HG03469 (cell line): ENCODE data around the gene PTPRD.

Experiments used
- ATAC-seq: cut with Tn5 transposase; IDR thresholded peaks from one replicate; pipeline ENCODE4 v1.9.1; 2021; ENCODE audit warnings: mild to moderate bottlenecking, moderate library complexity, moderate number of reproducible peaks; ENCODE audit not compliant: unreplicated experiment

The PTPRD gene

GRCh38 chr9:8643464-8643863, 1969.3 kb downstream of the PTPRD start:
- ATAC-seq: no peak

DNA sequence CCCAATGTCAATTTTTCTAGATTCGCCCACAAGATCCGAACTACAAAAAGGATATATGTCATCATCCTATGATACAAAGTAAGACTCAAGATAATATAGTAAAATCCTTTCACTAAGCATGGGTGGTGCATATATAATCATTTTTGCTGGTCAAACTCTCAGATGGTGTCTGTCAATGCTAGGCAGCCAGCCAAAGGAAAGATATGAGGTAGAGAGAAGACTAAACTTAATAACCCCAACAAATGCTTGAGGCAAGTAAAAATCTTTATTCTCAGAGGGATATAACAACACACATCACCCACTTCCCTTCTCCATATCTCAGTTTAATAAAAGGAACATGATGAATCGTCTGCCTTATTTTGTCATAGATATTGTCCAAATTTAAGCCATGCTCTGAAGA, 1972.0 kb downstream of the PTPRD start:
- ATAC-seq: no peak

DNA sequence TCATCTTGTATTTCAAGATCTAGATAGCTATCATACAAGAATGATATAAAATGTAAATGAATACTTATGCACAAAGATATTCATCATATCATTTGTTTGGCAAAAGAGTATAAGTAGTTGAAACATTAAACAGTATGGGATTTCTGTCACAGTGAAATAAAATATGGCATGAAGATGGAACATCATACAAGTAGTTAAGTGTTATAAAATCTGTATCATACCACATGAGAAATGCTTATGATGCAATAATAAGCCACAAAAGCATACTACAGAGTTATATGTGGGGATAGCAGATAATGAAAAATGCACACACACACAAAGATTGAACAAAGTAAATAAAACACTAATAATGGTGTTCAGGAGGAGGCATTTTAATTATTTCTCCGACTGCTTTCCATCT, 1975.2 kb downstream of the PTPRD start:
- no peak for ATAC-seq

DNA sequence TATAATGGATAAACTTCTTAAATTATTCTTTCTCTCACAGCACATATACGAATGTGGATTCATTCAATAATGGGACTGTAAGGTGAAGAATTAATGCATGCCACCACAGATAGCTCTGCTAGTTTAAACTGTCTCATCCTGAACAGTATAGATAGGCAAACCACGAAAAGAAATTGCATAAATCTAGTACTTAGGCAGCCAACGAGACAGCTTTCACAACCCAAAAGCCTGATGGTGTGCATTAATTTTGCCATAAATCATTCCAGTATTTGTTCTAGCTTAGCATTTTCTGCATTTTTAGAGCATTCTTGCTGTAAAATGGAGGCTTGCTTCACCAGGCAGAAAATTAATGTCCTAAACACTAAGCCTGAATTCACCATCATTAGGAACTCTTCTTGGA, 1979.0 kb downstream of the PTPRD start:
- ATAC-seq: no peak

GRCh38 chr9:8632493-8632892, 1980.3 kb downstream of the PTPRD start:
- ATAC-seq: no peak

DNA sequence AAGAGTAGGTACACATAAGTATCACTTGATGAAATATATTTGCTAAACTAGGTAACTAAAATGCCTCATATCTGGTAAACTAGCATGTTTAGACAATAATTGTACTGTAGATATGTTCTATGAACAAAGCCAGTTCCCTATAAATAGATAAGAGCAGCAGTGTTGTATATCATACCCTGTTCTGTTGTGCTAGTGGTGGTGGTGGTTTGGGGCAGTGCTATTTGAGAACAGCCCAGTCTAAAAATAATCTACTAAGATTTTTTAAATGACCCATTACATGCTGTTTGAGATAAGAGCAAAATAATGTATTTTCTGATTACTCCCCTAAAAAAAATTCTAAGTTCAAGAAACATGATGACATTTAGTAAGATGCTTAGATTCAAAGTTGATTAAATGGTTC, 1984.0 kb downstream of the PTPRD start:
- ATAC-seq: no peak

GRCh38 chr9:8627976-8628679, 1984.7 kb downstream of the PTPRD start:
- ATAC-seq: no peak

DNA sequence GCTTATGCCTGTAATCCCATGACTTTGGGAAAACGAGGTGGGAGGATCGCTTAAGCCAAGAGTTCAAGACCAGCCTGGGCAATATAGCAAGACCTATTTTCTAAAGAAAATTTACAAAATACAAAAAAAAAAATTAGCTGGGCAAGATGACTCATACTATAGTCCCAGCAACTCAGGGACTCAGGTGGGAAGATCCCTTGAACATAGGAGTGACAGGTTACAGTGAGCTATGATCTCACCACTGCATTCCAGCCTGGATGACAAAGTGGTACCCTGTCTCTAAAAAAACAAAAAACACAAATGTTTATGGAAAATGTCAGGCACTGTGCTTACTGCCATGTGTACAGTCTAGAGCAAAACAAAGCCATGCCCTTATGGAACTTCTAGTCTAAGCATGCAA, 1989.9 kb downstream of the PTPRD start:
- no peak for ATAC-seq

DNA sequence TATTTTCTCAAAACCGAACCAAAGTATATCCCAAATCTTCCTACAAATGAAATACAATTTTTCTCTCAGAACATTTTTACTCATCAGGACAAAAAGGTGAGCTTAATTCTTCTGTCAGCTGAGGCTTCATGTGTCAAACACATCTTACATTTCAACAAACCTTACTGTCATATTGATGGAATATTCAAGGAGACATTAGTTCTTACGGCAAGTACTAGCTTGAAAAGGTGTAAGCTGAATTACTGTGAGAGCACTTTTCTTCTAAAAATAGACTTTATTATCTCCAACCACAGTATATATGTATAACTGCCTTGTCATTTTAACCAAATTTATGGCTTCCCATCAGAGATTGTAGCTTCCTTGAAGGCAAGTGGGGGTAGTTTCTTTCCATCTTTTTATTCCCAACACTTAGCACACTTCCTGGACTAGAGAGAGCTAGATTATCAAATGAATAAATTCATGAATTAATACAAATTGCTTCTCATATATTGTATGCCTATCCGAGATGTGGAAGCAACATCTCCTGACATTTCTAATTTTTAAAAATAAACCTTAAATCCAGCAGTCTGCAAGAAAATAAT, 1990.5 kb downstream of the PTPRD start:
- no peak for ATAC-seq

- no peak for ATAC-seq
These were observed 1991.4 kb downstream of the PTPRD start for GRCh38 chr9:8621416-8621815.

DNA sequence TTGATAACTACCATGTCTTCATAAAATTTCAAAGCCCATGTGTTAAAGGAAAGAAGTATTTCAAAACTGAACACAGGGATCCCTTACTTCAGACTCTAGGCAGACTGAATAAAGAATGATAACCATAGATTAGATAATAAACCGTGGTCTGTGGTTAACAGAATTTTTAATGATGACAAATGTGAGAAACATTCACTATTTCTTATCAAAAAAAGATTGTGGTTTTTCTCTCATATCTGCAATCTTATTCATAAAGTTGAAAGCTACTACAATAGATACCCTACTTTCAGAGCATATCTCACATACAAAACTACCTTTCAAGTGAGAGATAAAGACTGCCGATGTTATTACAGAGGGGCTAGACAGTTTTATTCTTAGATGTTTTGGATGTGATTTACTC, 1996.4 kb downstream of the PTPRD start:
- no peak for ATAC-seq

DNA sequence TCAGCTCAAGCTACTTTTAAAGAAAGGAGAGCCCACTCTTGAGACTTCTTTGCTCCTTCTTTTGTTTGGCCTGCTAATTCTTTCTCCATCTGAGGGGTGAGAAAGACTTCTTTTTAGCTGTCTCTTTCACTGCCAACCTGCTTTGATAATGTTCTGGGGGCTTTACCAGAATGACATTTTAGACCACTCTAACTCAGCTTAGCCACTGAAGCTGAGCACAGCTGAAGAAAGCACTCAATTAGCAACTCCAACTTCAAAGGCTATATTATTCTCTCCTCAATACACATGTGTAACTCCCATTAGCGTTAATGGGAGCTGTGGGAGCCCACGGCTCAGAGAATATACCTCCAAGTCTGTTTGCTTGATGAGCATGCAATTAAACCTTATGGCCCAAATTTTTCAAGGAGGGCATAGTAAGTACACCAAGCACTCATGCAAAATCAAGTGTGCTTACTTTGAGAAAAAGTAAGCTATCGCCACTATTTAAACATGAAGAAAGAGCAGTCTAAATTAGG, 1997.8 kb downstream of the PTPRD start:
- ATAC-seq: no peak

- no peak for ATAC-seq
These were observed 1999.4 kb downstream of the PTPRD start for GRCh38 chr9:8613346-8613825.

DNA sequence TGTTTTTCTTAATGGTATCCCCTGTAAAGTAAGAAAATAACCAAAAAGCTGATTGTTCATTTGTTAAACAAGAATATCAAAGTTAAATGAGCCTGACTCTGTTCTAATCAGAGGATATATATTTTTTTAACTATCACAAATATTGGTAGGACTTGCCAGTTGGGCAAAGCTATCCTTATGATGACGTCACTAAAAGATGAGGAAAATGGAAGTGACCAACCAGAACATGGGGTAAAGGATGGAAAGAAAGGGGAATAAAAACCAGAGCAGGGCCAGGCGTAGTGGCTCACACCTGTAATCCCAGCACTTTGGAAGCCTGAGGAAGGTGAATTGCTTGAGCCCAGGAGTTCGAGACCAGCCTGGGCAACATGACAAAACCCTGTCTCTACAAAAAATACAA, 2001.6 kb downstream of the PTPRD start:
- no peak for ATAC-seq

DNA sequence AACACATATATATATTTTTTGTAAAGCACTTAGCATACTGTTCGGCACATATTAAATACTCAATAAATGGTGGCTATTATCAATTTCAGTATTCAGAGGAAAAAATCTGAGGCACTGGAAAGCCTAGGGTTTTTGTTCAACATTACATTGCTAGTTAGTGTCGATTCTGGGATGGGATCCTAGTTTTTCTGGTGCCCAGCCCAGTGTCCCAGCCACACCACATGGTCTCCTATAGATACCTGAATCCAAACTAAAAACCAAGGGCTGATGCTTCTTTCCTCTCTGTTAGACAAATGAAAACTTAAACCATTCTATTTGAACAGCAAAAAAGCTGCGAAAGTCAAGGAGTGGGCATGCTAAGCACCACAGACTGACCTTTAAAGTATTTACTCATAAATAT, 2002.5 kb downstream of the PTPRD start:
- ATAC-seq: no peak

DNA sequence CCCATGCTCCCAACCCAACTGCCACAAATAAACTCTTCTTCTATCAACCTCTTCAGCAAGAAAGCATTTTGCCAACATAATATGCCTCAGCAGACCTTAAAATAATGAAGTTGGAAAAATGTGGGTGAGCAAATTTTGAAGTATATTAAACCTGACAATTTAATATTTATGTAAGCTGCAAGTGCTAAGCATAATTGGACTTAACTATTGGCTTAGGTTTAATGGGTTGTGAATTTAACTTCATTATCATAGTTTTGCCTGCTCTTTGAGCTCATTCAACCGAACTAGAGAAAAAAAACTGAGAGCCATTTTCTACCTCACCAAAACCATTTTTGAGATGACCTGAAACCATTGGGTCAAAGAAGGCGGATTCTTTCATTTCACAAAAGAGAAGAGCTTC, 2007.7 kb downstream of the PTPRD start:
- ATAC-seq: no peak

DNA sequence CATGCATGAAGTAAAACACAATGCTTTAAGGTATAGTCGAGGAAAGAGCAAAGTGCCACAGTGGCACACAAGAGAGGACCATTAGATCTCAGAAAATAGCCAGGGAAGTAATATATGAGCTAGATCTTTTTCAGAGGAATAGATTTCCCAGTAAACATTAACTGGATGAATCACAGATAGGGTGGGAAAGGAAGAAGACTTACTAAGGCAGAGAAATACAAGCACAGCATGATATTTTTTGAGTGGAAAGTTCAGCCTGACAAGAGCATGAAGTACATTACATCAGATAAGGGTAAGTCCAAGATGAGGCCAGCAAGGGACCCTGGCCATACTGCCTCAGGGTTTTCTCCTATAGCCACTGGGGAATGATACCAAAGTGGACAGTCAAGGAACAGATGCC, 2008.6 kb downstream of the PTPRD start:
- no peak for ATAC-seq

DNA sequence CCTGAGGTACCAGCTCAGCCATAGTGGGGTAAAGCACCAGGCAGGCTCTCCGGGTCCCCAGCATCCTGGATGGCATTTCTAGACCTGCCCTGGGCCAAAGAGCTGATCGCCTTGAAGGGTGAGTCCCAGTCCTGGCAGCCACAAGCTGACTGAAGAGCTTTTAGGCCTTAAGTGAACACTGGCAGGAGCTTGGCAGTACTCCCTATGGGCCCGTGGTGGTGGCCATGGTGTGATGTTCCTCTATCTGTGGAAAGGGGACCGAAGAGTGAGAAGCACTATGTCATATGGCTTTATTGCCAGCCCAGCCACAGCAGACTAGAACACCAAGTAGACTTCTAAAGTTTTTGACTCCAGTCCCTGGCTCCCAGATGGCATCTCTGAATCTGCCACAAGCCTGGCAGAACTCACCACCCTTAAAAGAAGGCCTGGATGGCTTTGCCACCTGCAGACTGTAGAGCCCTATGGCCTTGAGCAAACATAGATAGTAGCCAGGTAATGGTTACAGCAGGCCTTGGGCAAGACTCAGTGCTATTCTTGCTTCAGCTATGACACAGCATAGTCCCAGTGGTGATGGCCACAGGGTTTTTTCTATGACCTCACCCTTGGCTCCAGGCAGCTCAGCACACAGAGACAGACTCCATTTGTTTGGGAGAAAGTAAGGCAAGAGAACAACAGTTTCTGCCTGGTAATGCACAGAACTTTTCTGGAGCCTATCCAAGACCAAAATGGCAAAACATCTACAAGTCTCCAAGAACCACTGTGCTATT, 2011.7 kb downstream of the PTPRD start:
- no peak for ATAC-seq

DNA sequence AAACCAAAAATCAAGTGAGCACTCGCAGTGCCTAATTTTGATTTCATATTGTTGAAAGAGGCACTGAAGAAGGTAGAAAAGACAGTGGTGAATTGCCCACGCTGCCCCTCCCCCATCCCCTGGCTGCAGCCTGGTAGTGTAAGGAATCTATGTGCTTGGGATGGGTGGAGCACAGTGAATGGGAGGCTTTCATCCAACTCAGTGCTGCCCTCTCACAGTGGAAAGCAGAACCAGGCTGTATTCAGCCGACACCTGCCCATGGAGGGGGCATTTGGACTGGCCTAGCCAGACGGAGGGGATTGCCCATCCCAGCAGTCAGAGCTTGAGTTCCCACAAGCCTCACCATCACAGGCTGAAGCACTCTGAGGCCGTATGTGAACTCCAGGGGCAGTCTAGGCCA, 2012.9 kb downstream of the PTPRD start:
- ATAC-seq: no peak

- ATAC-seq: no peak
These were observed 2023.3 kb downstream of the PTPRD start for GRCh38 chr9:8589476-8589875.

DNA sequence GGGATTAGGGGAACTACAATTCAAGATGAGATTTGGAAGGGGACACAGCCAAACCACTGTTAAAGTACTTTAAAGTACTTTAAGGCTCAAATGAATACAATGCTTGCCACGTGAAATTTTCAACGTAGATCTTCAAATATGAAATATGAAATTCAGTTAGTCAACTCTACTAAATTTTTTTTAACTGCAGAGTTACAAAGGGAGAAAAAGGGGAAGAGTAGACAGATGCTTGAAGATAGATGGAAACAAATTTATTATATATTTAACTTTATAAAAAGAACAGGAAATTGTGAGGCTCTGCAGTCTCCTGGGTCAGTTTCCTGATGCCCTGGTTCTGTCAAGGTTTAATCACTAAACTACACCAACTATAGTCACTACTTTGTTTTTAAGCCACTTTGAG, 2027.8 kb downstream of the PTPRD start:
- ATAC-seq: no peak

DNA sequence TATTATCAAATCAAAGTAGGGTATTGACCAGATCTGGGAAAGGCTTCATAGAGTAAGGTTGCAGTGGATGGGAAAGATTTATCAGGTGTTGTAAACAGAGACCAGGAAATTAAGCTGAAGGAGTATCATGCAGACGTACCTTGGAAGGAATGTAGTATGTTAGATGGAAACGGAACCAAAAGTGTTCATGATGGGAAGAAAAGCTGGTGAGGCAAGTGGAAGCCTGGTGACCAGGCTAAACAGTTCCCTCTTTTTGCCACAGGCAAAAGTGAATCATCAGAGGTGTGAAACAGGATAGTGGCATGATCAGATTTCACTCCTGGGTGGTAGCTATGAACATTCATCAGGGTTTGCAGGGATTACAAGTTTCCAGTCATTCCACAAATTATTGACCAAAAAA, 2033.1 kb downstream of the PTPRD start:
- ATAC-seq: no peak
